Trophoblast cell (in vitro differentiated cells and primary cell): Measurements from ENCODE around the gene EPHA6.
A peak's percentile ranks its signal among the peaks of the same experiment; 100 is the strongest.

Experiments used
- DNase-seq, 2 donors: peaks; one replicate each; pipeline ENCODE4 v3.0.0-alpha.2; 2016
- H2AFZ ChIP-seq: 2 replicates; pipeline ENCODE4 v1.6.1; 2013; ENCODE audit warnings: low read length, moderate library complexity, mild to moderate bottlenecking; ENCODE audit not compliant: insufficient read depth, poor library complexity
- H2AK5ac ChIP-seq: 2 replicates; pipeline ENCODE4 v1.6.1; 2013; ENCODE audit warnings: mild to moderate bottlenecking, low read length
- H2BK120ac ChIP-seq: 2 replicates; pipeline ENCODE4 v1.6.1; 2013; ENCODE audit warnings: low read length, mild to moderate bottlenecking, moderate library complexity; ENCODE audit not compliant: insufficient read depth, poor library complexity
- H2BK12ac ChIP-seq: 2 replicates; pipeline ENCODE4 v1.6.1; 2013; ENCODE audit warnings: mild to moderate bottlenecking, low read length, moderate library complexity
- H2BK5ac ChIP-seq: 2 replicates; pipeline ENCODE4 v1.6.1; 2013; ENCODE audit warnings: low read length, low read depth, moderate library complexity, mild to moderate bottlenecking; ENCODE audit not compliant: poor library complexity
- H3K14ac ChIP-seq: 2 replicates; pipeline ENCODE4 v1.6.1; 2013; ENCODE audit warnings: mild to moderate bottlenecking, low read length
- H3K18ac ChIP-seq: 2 replicates; pipeline ENCODE4 v1.6.1; 2013; ENCODE audit warnings: mild to moderate bottlenecking, low read length
- H3K23ac ChIP-seq: 2 replicates; pipeline ENCODE4 v1.6.1; 2013; ENCODE audit warnings: low read length
- H3K27ac ChIP-seq: 2 replicates; pipeline ENCODE4 v1.5.1; 2013; ENCODE audit warnings: low read depth, mild to moderate bottlenecking, inconsistent platforms, low read length, moderate library complexity
- H3K27me3 ChIP-seq: 2 replicates; pipeline ENCODE4 v1.6.1; 2013; ENCODE audit warnings: inconsistent platforms, mild to moderate bottlenecking, low read length, moderate library complexity; ENCODE audit not compliant: insufficient read depth
- H3K36me3 ChIP-seq, 2 experiments: 1 replicate in 1 of 2; 2 replicates in 1 of 2; pipeline ENCODE4 v1.6.1; 2013; ENCODE audit warnings: low read length in 2 of 2, mild to moderate bottlenecking in 2 of 2, moderate library complexity in 1 of 2; ENCODE audit not compliant: insufficient read depth in 2 of 2, control insufficient read depth in 1 of 2
- H3K4ac ChIP-seq: 2 replicates; pipeline ENCODE4 v1.6.1; 2013; ENCODE audit warnings: low read depth, mild to moderate bottlenecking, low read length, moderate library complexity
- H3K4me1 ChIP-seq, 2 experiments: 1 replicate in 1 of 2; 2 replicates in 1 of 2; pipeline ENCODE4 v1.6.1; 2013; ENCODE audit warnings: low read length in 2 of 2, mild to moderate bottlenecking in 2 of 2, moderate library complexity in 1 of 2; ENCODE audit not compliant: insufficient read depth in 2 of 2, control insufficient read depth in 1 of 2
- H3K4me2 ChIP-seq: 2 replicates; pipeline ENCODE4 v1.6.1; 2013; ENCODE audit warnings: inconsistent platforms, mild to moderate bottlenecking, low read length, moderate library complexity
- H3K4me3 ChIP-seq: 2 replicates; pipeline ENCODE4 v1.5.1; 2013; ENCODE audit warnings: mild to moderate bottlenecking, low read depth, low read length, inconsistent platforms
- H3K79me1 ChIP-seq: one replicate; pipeline ENCODE4 v1.6.1; 2013; ENCODE audit warnings: low read length
- H3K79me2 ChIP-seq: 2 replicates; pipeline ENCODE4 v1.6.1; 2013; ENCODE audit warnings: low read length, mild to moderate bottlenecking; ENCODE audit not compliant: control insufficient read depth, insufficient read depth, poor library complexity
- H3K9ac ChIP-seq: 2 replicates; pipeline ENCODE4 v1.6.1; 2013; ENCODE audit warnings: mild to moderate bottlenecking, low read length
- H3K9me3 ChIP-seq: 2 replicates; pipeline ENCODE4 v1.6.1; 2013; ENCODE audit warnings: low read depth, mild to moderate bottlenecking, control low read depth, inconsistent platforms, low read length; ENCODE audit not compliant: insufficient read depth
- H4K12ac ChIP-seq: 2 replicates; pipeline ENCODE4 v1.6.1; 2013; ENCODE audit warnings: low read depth, mild to moderate bottlenecking, low read length, moderate library complexity
- H4K8ac ChIP-seq: 2 replicates; pipeline ENCODE4 v1.6.1; 2013; ENCODE audit warnings: low read depth, mild to moderate bottlenecking, low read length, moderate library complexity
- H4K91ac ChIP-seq: one replicate; pipeline ENCODE4 v1.6.1; 2013; ENCODE audit warnings: low read depth, mild to moderate bottlenecking, low read length, moderate library complexity
- WGBS: extraction: QIAGEN DNeasy Blood & Tissue Kit; methylation state at CpG from one replicate; pipeline ENCODE4 v1.1.7; 2013; ENCODE audit warnings: missing lambda C conversion rate; ENCODE audit not compliant: insufficient read length, insufficient coverage; ENCODE audit errors: extremely low coverage; 5-methylcytosine and 5-hydroxymethylcytosine counted together

The EPHA6 gene

DNA sequence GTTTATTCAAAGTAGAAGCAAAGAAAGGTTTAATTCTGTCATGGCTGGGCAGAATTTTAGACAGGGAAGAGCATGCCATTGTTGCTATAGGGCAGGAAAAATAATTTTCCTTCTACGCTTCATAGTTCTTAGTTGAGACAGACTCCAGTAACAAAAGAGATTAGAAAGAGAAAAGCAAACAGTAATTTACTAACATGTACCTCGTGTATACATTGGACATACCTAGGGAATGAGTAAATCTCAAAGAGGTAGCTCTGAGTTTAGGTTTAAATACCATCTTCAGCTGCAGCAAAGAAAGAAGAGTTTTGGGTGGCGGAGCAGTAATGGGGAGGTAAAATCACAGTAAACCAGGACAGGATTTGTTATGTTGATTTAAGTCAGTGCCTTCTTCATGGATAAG is 416.1 kb downstream of the EPHA6 start:
- Histone ChIP-seq H3K79me1 (no peaks in the 10 kb centered on the region), H2BK5ac (no peak overlapping the region), H4K12ac (no peak overlapping the region), H3K14ac (no peak overlapping the region), H2BK12ac (no peak overlapping the region), H3K4me1 (no peaks in the 10 kb centered on the region), H3K36me3 (no peaks in the 10 kb centered on the region), H2AFZ (no peak overlapping the region), H3K27ac (no peak overlapping the region), H4K8ac (no peak overlapping the region), H3K4me3 (no peak overlapping the region), H3K9ac (no peak overlapping the region), H3K9me3 (no peaks in the 10 kb centered on the region), H3K18ac (no peak overlapping the region), H3K23ac (no peak overlapping the region), H3K27me3 (no peaks in the 10 kb centered on the region), H2AK5ac (no peak overlapping the region), H3K4ac (no peak overlapping the region), H4K91ac (no peak overlapping the region), H3K79me2 (no peaks in the 10 kb centered on the region), H3K4me2 (no peak overlapping the region), H2BK120ac (no peak overlapping the region)
- no CpG with 5 or more reads among the region's 3 CpGs for WGBS
- DNase-seq: peak in 1 of 2 donors; percentile 18

DNA sequence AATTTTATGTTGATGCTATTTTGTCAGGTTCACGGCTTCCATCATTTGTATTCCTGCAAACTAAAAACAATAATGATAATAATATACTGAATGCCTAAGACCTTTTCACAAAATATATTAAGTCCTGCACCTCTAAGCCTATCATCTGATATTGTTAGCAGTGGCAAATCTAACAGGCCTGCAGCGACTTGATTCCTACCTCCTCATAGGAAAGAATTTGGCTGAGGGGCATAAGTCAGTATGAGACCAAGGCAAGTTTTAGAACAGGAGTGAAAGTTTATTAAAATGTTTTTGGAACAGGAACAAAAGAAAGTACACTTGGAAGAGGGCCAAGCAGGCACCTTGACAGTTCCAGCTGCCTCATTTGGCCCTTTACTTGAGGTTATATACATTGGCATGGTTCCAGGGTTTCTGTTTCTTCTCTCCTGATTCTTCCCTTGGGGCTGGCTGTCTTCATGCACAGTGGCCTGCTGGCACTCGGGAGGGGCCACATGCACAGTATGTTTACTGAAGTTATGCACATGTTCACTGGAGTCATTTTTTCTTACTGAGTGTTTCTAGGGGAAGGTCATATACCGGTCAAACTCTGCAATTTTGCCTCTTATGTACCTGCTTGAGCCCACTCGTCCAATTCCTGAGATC is 418.1 kb downstream of the EPHA6 start:
- no peak overlapping the region for H2AFZ ChIP-seq
- H3K79me2 ChIP-seq: no peaks in the 10 kb centered on the region
- no peak overlapping the region for H2BK5ac ChIP-seq
- H3K9ac ChIP-seq: no peak overlapping the region
- H2BK12ac ChIP-seq: no peak overlapping the region
- no peak overlapping the region for H3K14ac ChIP-seq
- no peaks in the 10 kb centered on the region for H3K27me3 ChIP-seq
- no peaks in the 10 kb centered on the region for H3K9me3 ChIP-seq
- no peak overlapping the region for H2BK120ac ChIP-seq
- H4K12ac ChIP-seq: no peak overlapping the region
- no peak overlapping the region for H2AK5ac ChIP-seq
- no peak overlapping the region for H3K27ac ChIP-seq
- no peak overlapping the region for H3K23ac ChIP-seq
- DNase-seq: peak in 1 of 2 donors; percentile 7
- H3K18ac ChIP-seq: no peak overlapping the region
- H3K79me1 ChIP-seq: no peaks in the 10 kb centered on the region
- peaks cover 0 to 2% of the 10 kb centered on the region in 2 experiments for H3K4me1 ChIP-seq
- no peak overlapping the region for H4K91ac ChIP-seq
- H3K4ac ChIP-seq: no peak overlapping the region
- H4K8ac ChIP-seq: no peak overlapping the region
- H3K4me2 ChIP-seq: no peak overlapping the region
- H3K4me3 ChIP-seq: no peak overlapping the region
- no peaks in the 10 kb centered on the region for H3K36me3 ChIP-seq
- no CpG with 5 or more reads among the region's 5 CpGs for WGBS

DNA sequence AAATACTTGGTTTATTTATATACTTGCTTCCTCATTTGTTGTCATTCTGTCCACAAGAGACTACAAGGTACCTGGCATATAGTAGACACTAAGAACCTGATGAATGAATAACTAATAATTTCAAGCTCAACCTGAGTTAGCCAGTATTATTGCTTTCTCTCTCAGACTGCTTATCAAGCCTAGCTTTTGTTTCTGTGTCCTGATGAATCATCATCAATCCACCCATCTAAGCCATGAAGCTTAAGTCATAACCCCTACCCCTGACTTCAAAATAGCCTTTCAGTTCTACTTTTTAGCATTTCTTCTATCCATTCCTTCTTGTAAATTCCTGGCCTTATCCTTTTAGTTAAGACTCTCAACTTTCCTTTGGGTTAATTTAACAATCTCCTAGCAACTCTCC is 420.8 kb downstream of the EPHA6 start:
- no peak overlapping the region for H3K4ac ChIP-seq
- H3K79me1 ChIP-seq: no peaks in the 10 kb centered on the region
- no peak overlapping the region for H4K91ac ChIP-seq
- H3K14ac ChIP-seq: no peak overlapping the region
- H3K27me3 ChIP-seq: no peaks in the 10 kb centered on the region
- H3K27ac ChIP-seq: no peak overlapping the region
- H3K79me2 ChIP-seq: no peaks in the 10 kb centered on the region
- peak in 1 of 2 donors; percentile 34 for DNase-seq
- H3K4me2 ChIP-seq: no peak overlapping the region
- no peak overlapping the region for H3K4me3 ChIP-seq
- H2AK5ac ChIP-seq: no peak overlapping the region
- no peak overlapping the region for H2BK12ac ChIP-seq
- no peak overlapping the region for H3K23ac ChIP-seq
- H3K4me1 ChIP-seq: peaks cover 0 to 2% of the 10 kb centered on the region in 2 experiments
- no peak overlapping the region for H3K9ac ChIP-seq
- no peak overlapping the region for H4K12ac ChIP-seq
- no peaks in the 10 kb centered on the region for H3K36me3 ChIP-seq
- H3K9me3 ChIP-seq: no peaks in the 10 kb centered on the region
- H2AFZ ChIP-seq: no peak overlapping the region
- H4K8ac ChIP-seq: no peak overlapping the region
- H2BK5ac ChIP-seq: no peak overlapping the region
- H2BK120ac ChIP-seq: no peak overlapping the region
- H3K18ac ChIP-seq: no peak overlapping the region

DNA sequence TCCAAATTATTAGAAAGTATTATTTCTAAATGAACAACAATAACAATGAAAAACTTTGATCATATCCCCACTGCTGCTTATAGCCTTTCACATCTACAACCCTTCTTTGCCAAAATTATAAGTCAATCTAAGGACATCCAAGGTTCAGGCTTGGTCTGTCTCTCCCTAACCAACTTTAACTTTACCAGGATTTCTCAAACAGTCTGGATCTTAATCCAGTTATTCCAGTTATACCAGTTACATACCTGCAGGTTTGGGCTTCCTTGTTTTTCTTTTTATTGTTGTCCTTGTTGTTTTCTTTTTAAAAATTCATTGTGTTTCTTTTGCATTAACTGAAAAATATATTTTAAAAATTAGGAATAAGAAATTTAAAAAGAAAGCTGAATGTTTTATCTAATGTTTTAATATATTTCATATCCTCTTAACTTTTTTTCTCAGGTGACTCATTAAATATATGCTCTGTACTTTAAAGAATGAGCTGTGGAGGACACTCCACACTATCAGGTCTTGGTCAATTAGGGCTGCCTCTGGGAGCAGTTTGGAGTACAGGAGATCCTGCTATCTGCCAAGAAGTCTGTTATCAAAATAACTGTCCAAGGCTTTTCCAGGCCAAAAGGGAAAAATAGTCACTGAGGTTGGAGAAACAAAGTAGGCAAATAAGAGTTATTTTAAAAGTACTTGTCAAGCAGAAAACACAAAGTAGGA is 421.4 kb downstream of the EPHA6 start:
- Histone ChIP-seq H3K4me1 (peaks cover 0 to 2% of the 10 kb centered on the region in 2 experiments), H2AFZ (no peak overlapping the region), H4K12ac (no peak overlapping the region), H4K91ac (no peak overlapping the region), H3K27ac (peak overlapping the region; percentile 19), H4K8ac (no peak overlapping the region), H2AK5ac (no peak overlapping the region), H3K18ac (no peak overlapping the region), H3K79me2 (no peaks in the 10 kb centered on the region), H3K23ac (no peak overlapping the region), H3K14ac (no peak overlapping the region), H3K27me3 (no peaks in the 10 kb centered on the region), H3K4me3 (no peak overlapping the region), H3K9me3 (no peaks in the 10 kb centered on the region), H2BK120ac (no peak overlapping the region), H3K9ac (no peak overlapping the region), H2BK12ac (no peak overlapping the region), H2BK5ac (no peak overlapping the region), H3K4ac (no peak overlapping the region), H3K79me1 (no peaks in the 10 kb centered on the region), H3K36me3 (no peaks in the 10 kb centered on the region), H3K4me2 (no peak overlapping the region)
- peak; percentile 1 to 84 for DNase-seq
